GM12875 (cell line): Measurements from ENCODE around the gene SLC46A1.

Experiments used
- H3K4me3 ChIP-seq: one replicate; pipeline ENCODE4 v1.5.1; 2011; ENCODE audit warnings: low read depth, low read length, control low read depth
- TF ChIP-seq, protein P1 (sequence below): IDR thresholded peaks from 2 replicates; pipeline ENCODE4 v1.5.1; 2011; ENCODE audit warnings: low read depth, mild to moderate bottlenecking, control low read depth, inconsistent platforms, low read length, moderate library complexity, borderline replicate concordance; ENCODE audit not compliant: insufficient read depth

Gene SLC46A1

DNA sequence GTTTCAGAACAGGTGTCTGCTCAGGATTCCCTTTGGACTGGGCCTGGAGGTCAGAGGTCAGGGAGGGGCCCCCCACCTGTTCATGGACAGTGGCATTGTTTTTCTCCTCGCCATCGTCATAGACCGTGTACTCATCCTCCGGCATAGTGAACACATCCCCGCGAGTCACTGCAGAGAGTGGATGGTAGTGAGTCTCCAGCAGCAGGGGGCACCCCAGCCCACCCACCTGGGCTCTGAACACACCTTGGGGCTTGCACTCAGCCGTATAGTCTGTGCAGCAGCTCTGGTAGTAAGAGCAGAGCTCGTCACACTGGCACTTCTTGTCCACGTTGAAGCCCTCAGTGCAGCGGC, 36.4 kb downstream of the SLC46A1 start:
- TF ChIP-seq, protein P1, sequence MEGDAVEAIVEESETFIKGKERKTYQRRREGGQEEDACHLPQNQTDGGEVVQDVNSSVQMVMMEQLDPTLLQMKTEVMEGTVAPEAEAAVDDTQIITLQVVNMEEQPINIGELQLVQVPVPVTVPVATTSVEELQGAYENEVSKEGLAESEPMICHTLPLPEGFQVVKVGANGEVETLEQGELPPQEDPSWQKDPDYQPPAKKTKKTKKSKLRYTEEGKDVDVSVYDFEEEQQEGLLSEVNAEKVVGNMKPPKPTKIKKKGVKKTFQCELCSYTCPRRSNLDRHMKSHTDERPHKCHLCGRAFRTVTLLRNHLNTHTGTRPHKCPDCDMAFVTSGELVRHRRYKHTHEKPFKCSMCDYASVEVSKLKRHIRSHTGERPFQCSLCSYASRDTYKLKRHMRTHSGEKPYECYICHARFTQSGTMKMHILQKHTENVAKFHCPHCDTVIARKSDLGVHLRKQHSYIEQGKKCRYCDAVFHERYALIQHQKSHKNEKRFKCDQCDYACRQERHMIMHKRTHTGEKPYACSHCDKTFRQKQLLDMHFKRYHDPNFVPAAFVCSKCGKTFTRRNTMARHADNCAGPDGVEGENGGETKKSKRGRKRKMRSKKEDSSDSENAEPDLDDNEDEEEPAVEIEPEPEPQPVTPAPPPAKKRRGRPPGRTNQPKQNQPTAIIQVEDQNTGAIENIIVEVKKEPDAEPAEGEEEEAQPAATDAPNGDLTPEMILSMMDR: no peak
- no peak overlapping the region for H3K4me3 ChIP-seq

DNA sequence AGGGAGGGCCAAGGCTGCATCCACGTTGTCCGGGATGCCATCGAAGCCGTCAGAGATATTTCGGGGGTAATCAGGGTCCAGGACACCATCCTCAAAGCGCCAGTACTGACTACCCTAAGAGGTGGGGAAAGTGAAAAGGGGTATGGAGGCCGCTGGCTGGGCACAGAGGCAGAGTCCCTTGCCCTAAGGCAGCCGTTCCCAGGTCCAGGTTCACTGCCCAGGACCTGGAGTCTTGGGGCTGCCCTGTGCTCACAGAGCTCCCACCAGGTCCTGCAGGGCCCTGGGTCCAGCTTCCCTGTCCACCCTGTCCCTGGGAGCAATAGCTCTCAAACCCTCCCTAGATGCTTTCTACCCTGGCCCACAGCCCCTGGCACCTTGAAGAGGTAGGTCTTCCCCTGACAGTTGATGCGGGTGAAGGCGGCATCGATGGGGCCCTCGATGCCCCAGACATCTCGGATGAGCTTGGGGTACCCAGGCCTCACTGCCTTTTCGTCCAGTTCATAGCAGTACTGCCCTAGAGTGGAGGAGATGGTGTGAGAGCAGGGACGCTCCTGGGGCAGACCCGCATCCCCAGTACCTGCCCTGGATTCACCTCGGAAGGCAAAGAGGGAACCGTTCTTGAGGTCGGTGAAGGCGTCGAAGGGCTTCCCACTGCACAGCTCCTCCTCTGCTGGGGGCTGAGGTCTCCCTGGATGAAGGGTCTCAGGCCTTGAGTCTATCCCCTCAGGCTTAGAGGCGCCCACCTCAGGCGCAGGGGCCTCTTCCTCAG, 36.9 kb downstream of the SLC46A1 start:
- H3K4me3 ChIP-seq: no peak overlapping the region
- TF ChIP-seq, protein P1: no peak

DNA sequence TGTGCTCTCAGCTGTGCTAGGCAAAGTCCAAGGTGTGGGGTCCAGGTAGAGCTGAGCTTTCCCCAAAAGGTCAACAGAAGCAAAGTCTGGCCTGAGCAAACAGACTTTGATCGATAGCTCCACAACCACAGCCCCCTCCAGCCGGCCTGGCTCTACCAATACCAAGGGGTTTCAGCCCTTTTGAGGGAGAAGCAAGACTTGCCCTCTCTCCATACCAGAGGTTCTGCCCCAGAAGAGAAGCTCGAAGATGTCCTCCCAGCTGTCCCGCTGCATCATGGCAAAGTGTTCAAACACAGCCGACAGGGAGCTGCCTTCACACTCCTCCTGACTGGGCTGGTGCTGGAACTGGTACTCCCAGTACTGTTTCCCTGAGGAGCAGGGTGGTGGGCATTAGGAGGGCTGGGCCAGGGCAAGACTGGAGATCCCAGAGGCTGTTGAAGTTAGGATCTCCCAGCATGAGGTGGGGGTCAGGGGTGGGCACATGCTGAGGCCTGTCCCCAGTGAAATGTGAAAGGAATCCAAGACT, 37.6 kb downstream of the SLC46A1 start:
- no peak overlapping the region for H3K4me3 ChIP-seq
- TF ChIP-seq, protein P1: no peak

DNA sequence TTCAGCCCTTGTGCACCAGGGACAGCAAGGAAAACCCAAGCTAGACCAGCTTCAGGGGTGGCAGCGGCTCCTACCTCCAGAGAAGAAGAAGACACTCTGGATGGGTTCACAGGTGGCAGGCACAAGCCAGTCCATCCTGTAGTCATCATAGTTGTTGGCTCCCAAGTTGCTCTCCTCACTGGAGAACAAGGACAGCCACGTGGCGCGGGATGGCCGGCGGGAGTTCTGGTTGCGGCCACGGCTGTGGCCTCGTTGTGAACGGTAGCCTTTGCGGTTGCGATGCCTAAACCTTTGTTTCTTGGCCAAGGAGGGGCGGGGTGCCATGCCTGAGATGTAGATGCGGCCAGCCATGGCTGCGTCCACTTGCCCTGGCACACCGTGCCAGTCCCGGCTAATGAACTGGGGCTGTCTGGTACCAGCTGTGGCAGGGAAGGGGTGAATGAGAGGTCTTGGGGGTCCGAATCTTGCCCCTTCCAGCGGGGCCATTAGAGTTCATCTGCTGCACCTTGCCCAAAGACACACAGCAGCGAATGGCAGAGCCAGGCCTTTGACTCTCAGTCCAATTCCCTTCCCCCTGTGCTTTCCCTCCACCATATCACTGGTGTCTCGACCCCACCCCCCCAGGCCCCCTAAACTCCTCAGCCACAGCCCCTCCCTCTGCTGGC, 38.2 kb downstream of the SLC46A1 start:
- H3K4me3 ChIP-seq: no peak overlapping the region
- TF ChIP-seq, protein P1: no peak

DNA sequence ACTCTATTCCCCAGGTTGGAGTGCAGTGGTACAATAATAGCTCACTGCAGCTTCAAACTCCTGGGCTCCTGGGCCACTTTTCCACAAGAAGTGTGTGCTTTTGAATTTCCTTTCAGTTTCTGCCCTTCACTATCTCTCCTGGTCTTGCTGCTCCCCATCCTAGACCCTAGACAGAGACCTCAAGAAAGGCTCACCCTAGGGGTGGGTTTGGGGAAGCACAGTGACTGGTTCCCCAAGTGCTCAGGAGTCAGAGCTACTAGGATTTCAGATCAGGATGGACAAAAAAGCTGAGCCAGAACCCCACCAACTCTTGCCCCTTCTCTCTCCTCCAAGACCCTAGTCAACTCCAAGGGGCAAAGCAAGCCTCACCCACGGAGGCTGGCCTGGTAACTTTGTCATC, 39.4 kb downstream of the SLC46A1 start:
- no peak overlapping the region for H3K4me3 ChIP-seq
- TF ChIP-seq, protein P1: no peak

DNA sequence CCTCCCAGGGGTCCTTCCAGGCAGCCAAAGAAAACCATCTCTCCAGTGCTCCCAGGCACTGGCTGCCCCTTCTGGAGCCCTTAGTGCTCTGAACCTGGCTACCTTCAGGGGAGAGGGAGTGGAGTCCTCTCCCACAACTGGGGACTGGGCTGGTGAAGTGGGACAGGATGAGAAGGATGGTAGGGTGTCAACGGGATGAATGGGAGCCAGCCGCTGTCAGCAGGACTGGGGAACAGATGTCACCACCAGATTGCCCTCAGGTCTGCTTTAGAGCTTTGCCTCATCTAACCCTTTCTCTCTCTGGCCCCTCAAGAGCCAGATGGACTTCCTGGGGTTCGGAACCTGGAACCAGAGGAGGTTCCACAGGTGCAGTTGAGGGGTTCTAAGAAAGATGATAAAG, 40.5 kb downstream of the SLC46A1 start:
- TF ChIP-seq, protein P1: no peak
- H3K4me3 ChIP-seq: no peak overlapping the region

DNA sequence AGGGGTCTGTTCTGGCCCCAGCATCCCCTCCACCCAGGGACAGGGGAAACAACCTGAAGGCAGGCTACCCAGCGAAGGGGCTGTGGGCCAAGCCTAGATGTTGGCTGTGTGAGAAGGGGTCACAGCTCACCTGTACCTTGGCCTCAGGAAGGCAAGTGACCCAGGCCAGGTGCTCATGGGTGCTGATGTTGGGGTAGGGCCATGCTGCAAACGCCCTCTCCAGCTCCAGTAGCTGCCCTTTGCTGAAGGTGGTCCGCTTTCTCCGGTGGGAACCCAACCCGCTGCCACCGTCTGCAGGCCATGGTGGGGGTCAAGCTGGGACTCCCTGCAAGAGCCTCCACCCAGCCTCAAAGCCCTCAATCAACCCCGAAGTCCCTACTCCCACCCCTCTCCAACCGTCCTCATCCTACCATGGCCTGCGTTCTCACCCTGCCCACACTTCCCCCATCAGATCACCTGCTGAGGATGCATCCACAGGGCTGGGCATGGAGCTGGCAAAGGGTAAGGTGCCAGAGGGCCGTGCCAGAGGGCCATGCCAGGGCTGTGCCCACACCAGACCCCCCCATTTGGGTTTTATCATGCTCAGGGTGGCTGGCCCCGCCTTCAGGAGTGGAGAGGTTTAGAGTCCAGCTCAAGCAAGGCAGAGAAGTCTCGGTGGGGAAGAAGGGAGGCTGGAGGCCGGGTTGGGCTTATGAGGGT, 41.2 kb downstream of the SLC46A1 start, which contains the start of gene SEBOX:
TSS of gene SEBOX (minus strand) at position 535 of the 699 bp plus-strand sequence. CDS start at position 487, 48 bp downstream.
- TF ChIP-seq, protein P1: no peak
- H3K4me3 ChIP-seq: no peak within 1 kb of the TSS
